Ectodermal cell (in vitro differentiated cells): ENCODE measurements around the gene C3orf49.

Experiments used
- H3K27ac ChIP-seq: 2 replicates; pipeline ENCODE4 v1.7.0; 2013; ENCODE audit warnings: mild to moderate bottlenecking, low read depth, low read length; ENCODE audit not compliant: insufficient read depth, poor library complexity, severe bottlenecking
- H3K27me3 ChIP-seq: 2 replicates; pipeline ENCODE4 v1.7.0; 2013; ENCODE audit warnings: mild to moderate bottlenecking, low read length; ENCODE audit not compliant: insufficient read depth, control insufficient read depth, poor library complexity, severe bottlenecking
- H3K36me3 ChIP-seq: one replicate; pipeline ENCODE4 v1.7.0; 2013; ENCODE audit warnings: low read length; ENCODE audit not compliant: control insufficient read depth, insufficient read depth
- H3K4me1 ChIP-seq: one replicate; pipeline ENCODE4 v1.7.0; 2013; ENCODE audit warnings: low read length; ENCODE audit not compliant: control insufficient read depth, insufficient read depth
- H3K4me3 ChIP-seq: 2 replicates; pipeline ENCODE4 v1.7.0; 2013; ENCODE audit warnings: low read depth, low read length, control low read depth; ENCODE audit not compliant: insufficient read depth
- H3K9me3 ChIP-seq: 2 replicates; pipeline ENCODE4 v1.7.0; 2013; ENCODE audit warnings: mild to moderate bottlenecking, low read length, moderate library complexity; ENCODE audit not compliant: control insufficient read depth
- WGBS, 2 experiments: methylation state at CpG; one replicate each; pipeline ENCODE4 v1.1.7; 2013; ENCODE audit warnings: missing lambda C conversion rate in 2 of 2; 5-methylcytosine and 5-hydroxymethylcytosine counted together

C3orf49 gene

DNA sequence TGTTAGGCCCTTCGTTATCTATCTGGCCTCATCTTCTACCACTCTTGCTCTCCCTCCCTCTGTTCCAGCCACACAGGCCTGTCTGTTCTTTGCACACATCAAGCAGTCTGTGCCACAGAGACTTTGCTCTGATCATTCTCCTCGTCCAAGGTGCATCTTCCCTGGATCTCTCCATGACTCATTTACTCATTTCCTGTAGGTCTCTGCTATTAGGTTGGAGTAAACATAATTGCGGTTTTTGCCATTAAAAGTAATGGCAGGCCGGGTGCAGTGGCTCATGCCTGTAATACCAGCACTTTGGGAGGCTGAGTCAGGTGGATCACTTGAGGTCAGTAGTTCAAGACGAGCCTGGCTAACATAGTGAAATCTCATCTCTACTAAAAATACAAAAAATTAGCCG is 9.5 kb upstream of the C3orf49 start:
- WGBS, 2 experiments = 93% methylated on average over 6 of the region's 6 CpGs
- H3K9me3 ChIP-seq = no peaks in the 10 kb centered on the region
- no peaks in the 10 kb centered on the region for H3K27me3 ChIP-seq
- no peak overlapping the region for H3K27ac ChIP-seq
- no peak overlapping the region for H3K4me3 ChIP-seq
- H3K36me3 ChIP-seq = no peaks in the 10 kb centered on the region
- H3K4me1 ChIP-seq = peaks cover 14% of the 10 kb centered on the region

DNA sequence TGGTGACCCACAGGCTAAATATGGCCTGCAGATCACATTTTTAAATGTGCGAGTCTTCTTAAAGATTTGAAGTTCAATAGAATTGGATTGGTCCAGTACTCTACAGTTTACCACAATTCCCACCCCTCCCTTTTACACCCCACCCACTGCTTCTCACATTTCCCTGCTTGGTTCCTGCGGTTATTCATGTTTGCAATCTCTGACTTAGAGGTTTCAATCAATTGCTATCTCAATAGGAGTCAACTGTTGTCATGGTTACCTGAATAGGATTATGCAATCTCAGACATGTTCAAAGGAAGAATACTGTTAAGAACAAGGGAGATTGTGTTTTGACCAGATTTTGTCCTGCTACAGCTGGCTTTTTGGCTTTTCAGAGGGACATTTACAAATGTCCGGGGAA is 4.9 kb upstream of the C3orf49 start:
- no peak overlapping the region for H3K4me3 ChIP-seq
- no peak overlapping the region for H3K27ac ChIP-seq
- H3K9me3 ChIP-seq = no peaks in the 10 kb centered on the region
- 67 to 71% methylated on average over 3 of the region's 3 CpGs for WGBS, 2 experiments
- H3K27me3 ChIP-seq = no peaks in the 10 kb centered on the region
- no peaks in the 10 kb centered on the region for H3K36me3 ChIP-seq
- H3K4me1 ChIP-seq = peaks cover 15% of the 10 kb centered on the region

DNA sequence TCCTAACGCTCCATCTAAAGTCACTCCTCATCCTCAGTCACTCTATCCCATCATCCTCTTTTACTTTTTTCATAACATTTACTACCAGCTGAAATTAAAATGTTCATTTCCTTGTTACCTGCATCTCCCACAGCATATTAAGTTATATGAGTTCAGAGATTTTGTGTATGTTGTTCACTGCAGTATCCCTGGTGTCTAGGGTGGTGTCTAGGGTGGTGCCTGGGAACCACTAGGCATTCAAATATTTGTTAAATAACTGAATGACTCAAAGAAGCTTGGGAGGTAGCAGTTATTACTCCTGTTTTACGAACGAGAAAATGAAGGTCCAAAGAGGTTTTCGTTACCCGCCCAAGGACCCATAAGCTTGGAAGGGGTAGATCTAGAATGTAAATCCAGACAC is 1.9 kb upstream of the C3orf49 start:
- H3K9me3 ChIP-seq = no peaks in the 10 kb centered on the region
- 90 to 94% methylated on average over 5 of the region's 5 CpGs for WGBS, 2 experiments
- no peaks in the 10 kb centered on the region for H3K27me3 ChIP-seq
- H3K27ac ChIP-seq = no peak overlapping the region
- no peaks in the 10 kb centered on the region for H3K36me3 ChIP-seq
- no peak overlapping the region for H3K4me3 ChIP-seq
- H3K4me1 ChIP-seq = peaks cover 15% of the 10 kb centered on the region

DNA sequence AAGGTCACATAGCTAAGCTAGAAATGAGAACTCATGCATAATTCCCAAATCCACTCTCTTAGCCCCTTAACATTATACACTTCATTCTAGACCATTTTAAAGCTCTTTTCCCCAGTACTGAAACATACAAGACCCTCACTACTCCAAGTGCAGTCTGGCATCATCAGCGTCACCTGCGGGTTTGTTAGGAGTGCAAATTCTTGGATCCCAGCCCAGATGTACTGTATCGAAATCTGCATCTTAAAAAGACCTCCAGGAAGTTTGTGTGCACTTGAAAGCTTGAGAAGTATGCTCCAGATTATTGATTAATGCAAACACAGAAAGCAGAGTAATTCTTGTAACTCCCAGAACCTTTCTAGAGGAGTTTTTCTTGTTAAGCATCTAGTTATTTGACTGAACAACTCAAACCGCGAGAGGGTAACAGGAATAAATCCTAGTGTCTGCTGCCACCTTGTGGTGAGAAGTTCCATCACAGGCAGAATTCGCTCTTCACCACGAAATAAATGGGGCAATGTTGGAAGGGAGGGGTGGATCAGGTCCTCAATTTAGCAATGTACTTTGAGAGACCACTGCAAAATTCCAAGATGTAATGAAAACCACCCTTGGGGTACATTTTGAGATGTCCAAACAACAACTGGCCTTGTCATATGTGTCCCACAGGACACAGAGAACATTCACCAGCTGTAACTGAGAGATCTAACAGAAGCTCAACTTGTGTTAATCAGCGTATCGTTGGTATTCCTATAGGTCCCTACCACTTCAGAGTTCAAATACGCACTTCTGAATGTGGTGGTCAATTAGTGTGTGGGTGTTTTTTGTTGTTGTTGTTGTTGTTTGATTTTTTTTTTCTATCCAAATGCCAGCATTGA is 583 bp upstream of the C3orf49 start:
- no peaks in the 10 kb centered on the region for H3K27me3 ChIP-seq
- H3K9me3 ChIP-seq = no peaks in the 10 kb centered on the region
- 56 to 57% methylated on average over 10 of the region's 10 CpGs for WGBS, 2 experiments

DNA sequence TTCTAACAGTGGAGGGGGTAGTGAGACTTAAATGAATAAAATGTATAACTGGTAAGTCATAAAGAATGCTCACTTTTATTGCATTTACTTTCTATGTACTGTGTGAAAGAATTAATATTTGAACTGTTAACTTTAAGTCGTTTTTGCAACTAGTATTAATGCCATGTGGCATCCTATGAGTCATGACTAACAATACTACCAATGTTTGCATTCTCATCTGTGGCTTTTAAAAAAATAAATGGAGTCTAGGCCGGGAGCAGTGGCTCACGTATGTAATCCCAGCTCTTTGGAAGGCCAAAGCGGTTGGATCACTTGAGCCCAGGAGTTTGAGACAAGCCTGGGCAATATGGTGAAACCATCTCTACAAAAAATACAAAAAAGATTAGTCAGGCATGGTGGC is 5.2 kb downstream of the C3orf49 start:
- Histone ChIP-seq H3K9me3 (no peaks in the 10 kb centered on the region), H3K4me3 (no peak overlapping the region), H3K4me1 (no peaks in the 10 kb centered on the region), H3K36me3 (no peaks in the 10 kb centered on the region), H3K27me3 (no peaks in the 10 kb centered on the region), H3K27ac (no peak overlapping the region)
- 88 to 92% methylated on average over 4 of the region's 4 CpGs for WGBS, 2 experiments

More for the DNA sequence above, 583 bp upstream of the C3orf49 start:
- Histone ChIP-seq H3K4me3 (no peak overlapping the region), H3K4me1 (peaks cover 11% of the 10 kb centered on the region), H3K27ac (no peak overlapping the region), H3K36me3 (no peaks in the 10 kb centered on the region)

DNA sequence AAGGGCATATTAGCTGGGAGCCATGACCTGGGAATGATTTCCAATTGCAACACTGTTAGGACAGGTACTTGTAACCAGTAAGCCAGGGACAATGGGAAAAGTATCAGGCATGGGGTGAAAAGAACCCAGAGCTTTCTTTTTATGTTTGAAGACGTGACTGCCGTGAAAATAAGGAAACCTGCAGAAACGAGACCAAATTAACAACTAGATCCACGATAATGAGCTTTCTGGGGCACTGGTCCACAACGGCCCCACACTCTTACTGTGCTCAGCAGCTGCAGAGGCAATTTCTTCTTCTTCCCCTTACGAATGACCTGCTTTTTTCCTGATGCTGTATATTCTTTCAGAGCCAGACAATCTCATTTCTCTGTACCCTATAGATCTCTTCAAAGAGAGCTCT is 11.4 kb downstream of the C3orf49 start:
- no peak overlapping the region for H3K4me3 ChIP-seq
- 94 to 96% methylated on average over 6 of the region's 6 CpGs for WGBS, 2 experiments
- no peaks in the 10 kb centered on the region for H3K4me1 ChIP-seq
- H3K27me3 ChIP-seq = no peaks in the 10 kb centered on the region
- no peak overlapping the region for H3K27ac ChIP-seq
- peaks cover 8% of the 10 kb centered on the region for H3K36me3 ChIP-seq
- H3K9me3 ChIP-seq = no peaks in the 10 kb centered on the region

DNA sequence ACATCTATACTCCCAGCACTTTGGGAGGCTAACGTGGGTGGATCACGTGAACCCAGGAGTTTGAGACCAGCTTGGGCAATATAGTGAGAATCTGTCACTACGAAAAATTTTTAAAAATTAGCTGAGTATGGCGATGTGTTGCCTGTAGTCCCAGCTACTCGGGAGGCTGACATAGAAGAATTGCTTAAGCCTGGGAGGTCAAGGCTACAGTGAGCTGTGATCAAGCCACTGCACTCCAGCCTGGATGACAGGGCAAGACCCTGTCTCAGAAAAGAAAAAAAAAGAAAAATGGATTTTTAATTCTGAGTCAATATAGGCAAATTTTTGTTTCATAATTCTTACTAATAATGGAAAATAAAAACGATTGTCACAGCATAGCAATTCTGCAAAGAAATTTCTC is 13.3 kb downstream of the C3orf49 start:
- WGBS, 2 experiments = 94 to 97% methylated on average over 5 of the region's 6 CpGs
- H3K36me3 ChIP-seq = peaks cover 8% of the 10 kb centered on the region
- no peaks in the 10 kb centered on the region for H3K27me3 ChIP-seq

DNA sequence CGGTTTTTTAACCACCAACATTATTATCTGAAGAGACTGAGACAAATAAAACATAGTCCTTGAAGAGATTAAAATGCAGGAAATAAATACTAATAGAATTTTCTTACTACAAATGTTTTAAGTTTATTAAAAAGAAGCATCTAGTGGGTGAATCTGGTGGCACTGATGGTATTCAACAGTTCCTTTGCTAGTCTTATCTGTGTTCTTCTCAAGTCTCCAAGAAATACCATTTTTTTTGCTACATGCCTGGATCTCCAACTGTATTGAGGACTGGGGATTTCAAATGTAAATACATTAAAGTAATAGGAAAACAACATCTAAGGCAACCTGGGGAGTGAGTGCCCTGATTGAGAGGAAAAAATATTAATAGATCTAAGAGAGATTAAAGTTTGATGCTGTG is 22.6 kb downstream of the C3orf49 start:
- no peaks in the 10 kb centered on the region for H3K4me1 ChIP-seq
- no peaks in the 10 kb centered on the region for H3K36me3 ChIP-seq
- no peak overlapping the region for H3K27ac ChIP-seq
- H3K4me3 ChIP-seq = no peak overlapping the region
- no CpG with 5 or more reads among the region's 1 CpG for WGBS, 2 experiments
- H3K27me3 ChIP-seq = no peaks in the 10 kb centered on the region
- H3K9me3 ChIP-seq = no peaks in the 10 kb centered on the region

More for the DNA sequence above, 13.3 kb downstream of the C3orf49 start:
- Histone ChIP-seq H3K4me3 (no peak overlapping the region), H3K9me3 (no peaks in the 10 kb centered on the region), H3K27ac (no peak overlapping the region), H3K4me1 (no peaks in the 10 kb centered on the region)

DNA sequence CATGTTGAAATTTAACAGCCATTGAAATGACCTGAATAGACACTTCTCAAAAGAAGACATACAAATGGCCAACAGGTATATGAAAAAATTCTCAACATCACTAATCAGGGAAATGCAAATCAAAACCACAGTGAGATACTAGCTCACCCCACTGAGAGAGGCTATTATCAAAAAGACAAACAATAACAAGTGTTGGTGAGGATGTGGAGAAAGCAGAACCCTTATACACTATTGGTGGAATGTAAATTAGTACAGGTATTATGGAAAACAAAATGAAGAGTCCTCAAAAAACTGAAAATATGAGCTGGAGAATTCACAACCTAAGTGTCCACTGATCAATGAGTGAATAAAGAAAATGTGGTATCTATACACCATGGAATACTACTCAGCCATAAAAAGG is 23.0 kb downstream of the C3orf49 start:
- H3K4me1 ChIP-seq = no peaks in the 10 kb centered on the region
- H3K27ac ChIP-seq = no peak overlapping the region
- no peak overlapping the region for H3K4me3 ChIP-seq
- H3K9me3 ChIP-seq = no peaks in the 10 kb centered on the region
- H3K36me3 ChIP-seq = no peaks in the 10 kb centered on the region
- H3K27me3 ChIP-seq = no peaks in the 10 kb centered on the region

DNA sequence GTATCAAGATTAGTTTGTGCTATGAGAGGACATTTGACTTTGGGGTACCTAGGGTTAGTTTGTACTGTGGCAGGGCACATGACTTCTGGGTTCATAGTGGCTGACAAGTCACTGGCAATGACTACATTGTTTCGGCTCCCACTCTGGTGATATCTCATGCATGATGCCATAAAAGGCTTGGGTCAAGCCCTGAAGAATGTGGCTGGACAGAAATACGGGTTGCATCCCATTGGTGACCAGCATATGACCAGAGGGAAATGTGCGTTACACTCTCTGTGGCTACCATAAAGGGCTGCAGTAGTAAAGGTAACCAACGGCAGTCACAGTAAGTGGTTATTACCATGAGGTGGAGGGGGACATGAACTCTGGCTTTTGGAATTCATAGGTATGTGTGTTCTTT is 26.1 kb downstream of the C3orf49 start:
- Histone ChIP-seq H3K36me3 (no peaks in the 10 kb centered on the region), H3K9me3 (no peaks in the 10 kb centered on the region)
- 93 to 94% methylated on average over 4 of the region's 4 CpGs for WGBS, 2 experiments

More for the DNA sequence above, 26.1 kb downstream of the C3orf49 start:
- Histone ChIP-seq H3K27me3 (no peaks in the 10 kb centered on the region), H3K4me1 (peaks cover 5% of the 10 kb centered on the region), H3K27ac (no peak overlapping the region), H3K4me3 (no peak overlapping the region)
